GM12874 (cell line): Measurements from ENCODE around the gene RALGPS1.

Experiments
- TF ChIP-seq, protein P1 (sequence below): IDR thresholded peaks from 2 replicates; pipeline ENCODE4 v1.5.1; 2011; ENCODE audit warnings: low read depth, mild to moderate bottlenecking, control low read depth, low read length, moderate library complexity; ENCODE audit not compliant: insufficient read depth

The RALGPS1 gene

DNA sequence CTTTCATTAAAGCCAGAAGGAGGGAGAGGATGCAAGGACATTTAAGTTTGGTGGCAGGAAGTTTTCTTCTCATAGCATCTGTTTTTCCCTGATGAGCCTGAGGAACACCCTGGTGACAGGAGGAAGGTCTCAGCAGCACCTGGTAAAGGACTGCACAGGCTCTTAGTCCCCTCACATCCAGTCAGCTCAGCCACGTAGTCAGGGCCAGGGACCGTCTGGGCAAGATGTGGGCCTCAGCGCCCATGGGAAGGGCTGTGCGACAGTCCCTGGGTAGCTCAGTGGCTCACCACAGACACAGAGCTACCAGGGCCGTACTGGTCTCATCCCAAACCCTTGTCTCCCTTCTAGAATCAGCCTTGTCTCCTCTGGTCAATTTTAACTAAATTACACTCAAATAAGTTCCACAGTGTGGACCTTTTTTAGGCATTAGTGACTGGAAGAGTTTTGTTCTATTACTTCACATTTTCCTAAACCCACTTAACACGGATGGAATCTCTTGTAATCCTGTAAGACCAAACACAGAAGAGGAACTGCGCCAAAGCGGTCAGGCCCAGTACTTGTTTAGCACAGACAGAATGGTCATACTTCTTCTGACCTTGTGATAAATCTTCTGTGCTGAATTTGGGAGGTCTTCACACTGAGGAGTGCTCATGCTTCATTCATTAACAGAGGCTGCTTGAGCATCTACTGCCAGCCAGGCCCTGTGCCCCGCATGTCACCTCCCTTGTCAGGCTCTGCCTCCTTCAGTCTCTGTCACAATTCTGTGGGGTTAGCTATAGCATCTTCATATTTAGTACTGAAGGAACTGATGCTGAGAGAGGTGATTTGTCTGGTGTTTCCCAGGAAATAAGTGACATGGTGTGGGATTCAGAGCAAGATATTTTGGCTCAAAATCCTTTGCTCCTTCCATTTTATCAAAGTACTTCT, 116.5 kb downstream of the RALGPS1 start:
- TF ChIP-seq, protein P1, sequence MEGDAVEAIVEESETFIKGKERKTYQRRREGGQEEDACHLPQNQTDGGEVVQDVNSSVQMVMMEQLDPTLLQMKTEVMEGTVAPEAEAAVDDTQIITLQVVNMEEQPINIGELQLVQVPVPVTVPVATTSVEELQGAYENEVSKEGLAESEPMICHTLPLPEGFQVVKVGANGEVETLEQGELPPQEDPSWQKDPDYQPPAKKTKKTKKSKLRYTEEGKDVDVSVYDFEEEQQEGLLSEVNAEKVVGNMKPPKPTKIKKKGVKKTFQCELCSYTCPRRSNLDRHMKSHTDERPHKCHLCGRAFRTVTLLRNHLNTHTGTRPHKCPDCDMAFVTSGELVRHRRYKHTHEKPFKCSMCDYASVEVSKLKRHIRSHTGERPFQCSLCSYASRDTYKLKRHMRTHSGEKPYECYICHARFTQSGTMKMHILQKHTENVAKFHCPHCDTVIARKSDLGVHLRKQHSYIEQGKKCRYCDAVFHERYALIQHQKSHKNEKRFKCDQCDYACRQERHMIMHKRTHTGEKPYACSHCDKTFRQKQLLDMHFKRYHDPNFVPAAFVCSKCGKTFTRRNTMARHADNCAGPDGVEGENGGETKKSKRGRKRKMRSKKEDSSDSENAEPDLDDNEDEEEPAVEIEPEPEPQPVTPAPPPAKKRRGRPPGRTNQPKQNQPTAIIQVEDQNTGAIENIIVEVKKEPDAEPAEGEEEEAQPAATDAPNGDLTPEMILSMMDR = no peak

DNA sequence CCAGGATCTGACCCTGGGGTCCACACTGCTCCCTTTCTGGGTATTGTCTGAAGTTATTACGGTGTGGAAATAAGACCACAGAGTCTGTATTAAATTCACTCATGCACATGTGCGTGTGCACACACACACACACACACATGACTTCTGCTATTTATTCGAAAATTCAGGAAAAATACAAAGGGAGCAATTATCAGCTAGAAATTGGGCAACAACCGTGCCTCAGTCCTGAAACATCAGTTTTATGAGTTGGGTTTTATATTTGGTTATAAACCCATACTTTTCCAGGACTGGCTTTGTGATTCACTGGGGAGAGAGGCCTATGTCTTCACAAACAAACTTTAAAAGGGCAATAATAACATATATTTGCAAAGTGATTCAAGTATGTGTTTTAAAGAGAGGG, 117.7 kb downstream of the RALGPS1 start:
- TF ChIP-seq, protein P1 = no peak

DNA sequence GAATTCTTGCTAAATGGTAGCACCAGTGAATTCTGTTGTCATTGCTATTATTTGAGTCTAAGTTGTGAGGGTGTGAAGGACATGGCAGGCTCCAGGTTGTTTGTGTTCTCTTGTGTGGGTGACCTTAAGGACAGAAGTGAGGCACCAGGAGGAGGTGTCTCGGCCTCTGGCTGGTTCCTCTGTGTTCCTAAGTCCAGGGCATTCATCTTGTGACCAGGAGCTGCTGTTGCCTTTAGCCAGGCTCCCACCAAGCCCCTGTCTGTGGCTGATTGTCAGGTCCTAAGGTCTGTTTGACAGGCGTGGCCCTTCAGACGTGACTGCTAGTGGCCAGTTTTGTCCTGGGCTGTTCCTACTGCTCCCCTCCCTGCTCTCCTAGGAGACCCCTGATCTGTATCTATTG, 118.5 kb downstream of the RALGPS1 start:
- TF ChIP-seq, protein P1 = no peak

DNA sequence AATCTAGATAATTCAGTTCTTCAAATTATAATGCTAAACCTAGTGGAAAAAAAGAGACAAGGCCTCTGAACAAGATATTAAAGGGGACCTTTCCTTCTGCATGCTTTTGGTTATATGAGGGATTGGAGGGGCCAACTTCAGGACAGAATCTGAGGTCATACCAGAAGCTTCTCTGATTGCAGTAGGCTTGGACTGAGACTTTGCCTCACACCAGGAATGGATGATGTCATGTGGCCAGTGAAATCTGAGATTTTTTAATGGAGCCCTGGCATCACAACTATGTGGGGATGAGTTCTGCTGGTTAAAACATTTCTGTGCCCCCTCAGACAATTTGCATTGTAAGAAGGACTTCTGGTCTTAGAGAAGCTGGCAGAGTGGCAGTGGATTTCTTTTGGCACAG, 119.2 kb downstream of the RALGPS1 start:
- TF ChIP-seq, protein P1 = no peak

DNA sequence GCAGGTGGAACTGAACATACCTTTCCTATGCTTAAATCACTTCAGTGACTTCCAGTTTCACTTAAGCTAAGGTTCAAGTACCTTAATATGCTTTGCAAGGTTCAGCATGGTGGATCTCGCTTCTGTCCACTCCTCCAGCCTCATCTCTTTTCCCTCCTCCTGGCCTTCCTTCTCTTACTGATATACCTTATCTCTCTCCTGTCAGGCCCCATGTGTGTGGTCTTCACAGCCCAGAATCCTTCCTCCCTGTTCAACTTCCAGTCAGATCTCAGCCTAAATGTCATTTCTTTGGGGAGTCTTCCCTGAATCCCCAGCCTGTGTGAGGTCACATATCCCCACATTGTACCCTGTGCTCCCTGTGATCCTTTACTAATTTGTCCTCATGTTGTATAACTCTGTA, 120.1 kb downstream of the RALGPS1 start:
- TF ChIP-seq, protein P1 = no peak

DNA sequence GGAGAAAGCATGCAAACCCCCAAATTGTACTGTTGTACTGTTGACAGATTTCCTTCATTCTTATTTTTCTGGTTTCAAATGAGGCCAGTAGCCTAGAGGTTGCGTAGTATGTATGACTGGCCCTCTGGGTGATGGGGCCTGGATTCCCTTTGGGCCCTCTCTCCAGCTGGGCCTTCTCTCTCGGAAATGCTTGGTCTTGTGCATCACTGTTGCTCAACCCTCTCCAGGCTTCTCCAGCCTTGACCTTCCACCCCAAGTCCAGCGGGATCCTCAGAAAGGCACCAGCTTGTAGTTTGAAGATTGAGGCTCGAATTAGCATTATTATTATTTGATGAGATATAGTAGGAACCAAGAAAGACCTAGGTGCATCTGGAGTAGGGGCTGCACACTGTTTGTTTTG, 120.8 kb downstream of the RALGPS1 start:
- TF ChIP-seq, protein P1 = no peak

DNA sequence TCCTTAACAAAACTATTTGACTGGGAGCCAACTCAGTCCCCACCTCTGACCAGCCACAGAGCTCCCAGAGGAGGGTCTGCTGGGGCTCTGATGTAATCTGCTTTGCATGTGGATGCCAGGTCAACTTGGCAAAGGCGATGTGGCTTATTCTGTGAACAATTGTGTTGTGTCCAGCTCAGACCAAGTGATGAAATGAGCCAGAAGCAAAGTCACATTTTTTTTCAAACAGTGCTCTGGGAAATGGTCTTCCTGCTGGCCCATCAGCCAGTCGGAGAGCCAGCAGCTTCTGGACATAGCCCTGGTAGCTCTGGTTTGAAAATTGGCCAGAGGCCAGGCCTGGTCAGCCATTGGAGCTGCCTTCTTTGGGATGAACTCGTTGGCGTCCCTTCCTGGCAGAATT, 121.4 kb downstream of the RALGPS1 start:
- TF ChIP-seq, protein P1 = no peak
